Caco-2 (cell line): Measurements from ENCODE around the gene LRRC73. TPM values are rescaled to one million over a fixed set of nuclear protein-coding genes. Genes with fewer than 3 reads are reported as not detected.

Experiments used
- BruUV-seq: library from RNA; stranded (reverse); fragments of 400-500 nt; replicated peaks from 2 replicates; lab custom pipeline; 2021; lab: Mats Ljungman, UMichigan
- CTCF ChIA-PET: fragments of 300-600 bp; sonication (Branson Sonifier 250); formaldehyde crosslinking; loops from one replicate; lab custom pipeline; 2022; ENCODE audit warnings: antibody characterized with exemption; lab: Charles Lee
- POLR2A ChIA-PET: fragments of 300-600 bp; sonication (Branson Sonifier 250); formaldehyde crosslinking; loops from one replicate; lab custom pipeline; 2022; ENCODE audit warnings: antibody characterized with exemption; lab: Charles Lee
- DNase-seq, 2 experiments: peaks; one replicate each; pipeline versions ENCODE4 v3.0.0 to v3.0.0-alpha.2; 2020 to 2022
- H3K27me3 ChIP-seq: replicated peaks from 2 replicates; pipeline ENCODE4 v1.6.0; 2011; ENCODE audit warnings: low read length; ENCODE audit not compliant: control insufficient read depth, insufficient read depth
- H3K36me3 ChIP-seq: 2 replicates; pipeline ENCODE4 v1.5.1; 2011; ENCODE audit warnings: low read length; ENCODE audit not compliant: control insufficient read depth, insufficient read depth
- H3K4me1 ChIP-seq: fragments of 250-450 bp; sonication (Bioruptor Pico); 2 replicates; pipeline ENCODE4 v1.5.1; 2020; ENCODE audit warnings: mild to moderate bottlenecking
- H3K4me3 ChIP-seq: 2 replicates; pipeline ENCODE4 v1.5.1; 2011; ENCODE audit warnings: low read depth, mild to moderate bottlenecking, control low read depth, low read length
- H3K9me3 ChIP-seq: fragments of 250-450 bp; sonication (Bioruptor Pico); 2 replicates; pipeline ENCODE4 v1.5.1; 2020; ENCODE audit warnings: mild to moderate bottlenecking, moderate library complexity
- H3K27ac Mint-ChIP-seq: one replicate; pipeline ENCODE4 v1.8.0; 2022; ENCODE audit warnings: mixed read lengths; ENCODE audit not compliant: unreplicated experiment
- H3K27me3 Mint-ChIP-seq: one replicate; pipeline ENCODE4 v1.8.0; 2022; ENCODE audit warnings: mixed read lengths; ENCODE audit not compliant: insufficient read depth, unreplicated experiment
- H3K36me3 Mint-ChIP-seq: one replicate; pipeline ENCODE4 v1.8.0; 2022; ENCODE audit warnings: mild to moderate bottlenecking, mixed read lengths; ENCODE audit not compliant: insufficient read depth, unreplicated experiment
- H3K4me1 Mint-ChIP-seq: one replicate; pipeline ENCODE4 v1.8.0; 2022; ENCODE audit warnings: low read depth, mixed read lengths; ENCODE audit not compliant: unreplicated experiment
- H3K4me3 Mint-ChIP-seq: one replicate; pipeline ENCODE4 v1.8.0; 2022; ENCODE audit warnings: mild to moderate bottlenecking, moderate library complexity, mixed read lengths; ENCODE audit not compliant: unreplicated experiment
- H3K9me3 Mint-ChIP-seq: one replicate; pipeline ENCODE4 v1.8.0; 2022; ENCODE audit warnings: mixed read lengths; ENCODE audit not compliant: unreplicated experiment
- intact Hi-C: fragments of 100-400 bp; cut with micrococcal nuclease; formaldehyde crosslinking; loops from one replicate; pipeline ENCODE4 v1.10.0; 2022; ENCODE audit not compliant: unreplicated experiment
- total RNA-seq: library from RNA; stranded (reverse); gene quantifications from 2 replicates; pipeline ENCODE4 v1.2.3, GENCODE V29; 2022
- TF ChIP-seq, protein P1 (sequence below), 2 experiments: fragments of 200-600 bp in 1 of 2; IDR thresholded peaks; 1 replicate in 1 of 2; 2 replicates in 1 of 2; pipeline versions ENCODE4 v1.5.1 to v1.8.0; 2011 to 2022; ENCODE audit warnings: antibody characterized with exemption in 1 of 2, control low read depth in 1 of 2, inconsistent platforms in 1 of 2, low read depth in 1 of 2, low read length in 1 of 2, mild to moderate bottlenecking in 1 of 2, moderate library complexity in 1 of 2; ENCODE audit not compliant: insufficient read depth in 1 of 2, severe bottlenecking in 1 of 2, unreplicated experiment in 1 of 2

The LRRC73 gene
- total RNA-seq, 1 experiment from 2014 or later, result 0.14 TPM

GRCh38 chr6:43505718-43506117 lies 4.4 kb downstream of the LRRC73 start:
- POLR2A ChIA-PET, result no interaction called here
- Mint-ChIP-seq H3K27ac (no peak overlapping the region), H3K9me3 (no peaks in the 10 kb centered on the region), H3K4me3 (no peak overlapping the region), H3K4me1 (peaks cover 7% of the 10 kb centered on the region), H3K36me3 (peaks cover 27% of the 10 kb centered on the region), H3K27me3 (peaks cover 6% of the 10 kb centered on the region)
- intact Hi-C loops, result loop anchor here (1.0 to 10.0 kb wide), 3 partner anchors 51 to 601 kb away; no protein-coding TSS in a partner anchor
- peaks cover 10% of the 10 kb centered on the region; the same call in 1 of the 2 replicates for H3K4me1 ChIP-seq
- H3K4me3 ChIP-seq, result no peak overlapping the region
- BruUV-seq, result no TSS peak
- no peaks in the 10 kb centered on the region for H3K27me3 ChIP-seq
- CTCF ChIA-PET, result interaction anchor here (0.6 to 2.9 kb wide), 9 partner anchors 11 to 276 kb away, joined by 3 to 20 read pairs (median 8); partner anchors contain the start of genes DNPH1, POLR1C, TJAP1 and YIPF3
- DNase-seq, result peak in 1 of 2 experiments; percentile 23
- TF ChIP-seq, protein P1, sequence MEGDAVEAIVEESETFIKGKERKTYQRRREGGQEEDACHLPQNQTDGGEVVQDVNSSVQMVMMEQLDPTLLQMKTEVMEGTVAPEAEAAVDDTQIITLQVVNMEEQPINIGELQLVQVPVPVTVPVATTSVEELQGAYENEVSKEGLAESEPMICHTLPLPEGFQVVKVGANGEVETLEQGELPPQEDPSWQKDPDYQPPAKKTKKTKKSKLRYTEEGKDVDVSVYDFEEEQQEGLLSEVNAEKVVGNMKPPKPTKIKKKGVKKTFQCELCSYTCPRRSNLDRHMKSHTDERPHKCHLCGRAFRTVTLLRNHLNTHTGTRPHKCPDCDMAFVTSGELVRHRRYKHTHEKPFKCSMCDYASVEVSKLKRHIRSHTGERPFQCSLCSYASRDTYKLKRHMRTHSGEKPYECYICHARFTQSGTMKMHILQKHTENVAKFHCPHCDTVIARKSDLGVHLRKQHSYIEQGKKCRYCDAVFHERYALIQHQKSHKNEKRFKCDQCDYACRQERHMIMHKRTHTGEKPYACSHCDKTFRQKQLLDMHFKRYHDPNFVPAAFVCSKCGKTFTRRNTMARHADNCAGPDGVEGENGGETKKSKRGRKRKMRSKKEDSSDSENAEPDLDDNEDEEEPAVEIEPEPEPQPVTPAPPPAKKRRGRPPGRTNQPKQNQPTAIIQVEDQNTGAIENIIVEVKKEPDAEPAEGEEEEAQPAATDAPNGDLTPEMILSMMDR (IDR thresholded peaks at IDR 0.05; ENCODE audit: insufficient read depth in 1 of 2, low read depth in 1 of 2, low read length in 1 of 2, severe bottlenecking in 1 of 2, unreplicated experiment in 1 of 2), result peak; percentile 11 to 18
- no peaks in the 10 kb centered on the region; the same call in 1 of the 2 replicates for H3K36me3 ChIP-seq
- no peaks in the 10 kb centered on the region for H3K9me3 ChIP-seq

GRCh38 chr6:43504756-43505593 lies 5.2 kb downstream of the LRRC73 start:
- Mint-ChIP-seq H3K36me3 (peaks cover 19% of the 10 kb centered on the region), H3K4me3 (no peak overlapping the region), H3K4me1 (peaks cover 7% of the 10 kb centered on the region), H3K27me3 (peaks cover 6% of the 10 kb centered on the region), H3K27ac (no peak overlapping the region), H3K9me3 (no peaks in the 10 kb centered on the region)
- POLR2A ChIA-PET, result no interaction called here
- Histone ChIP-seq H3K4me1 (peaks cover 5% of the 10 kb centered on the region; the same call in 1 of the 2 replicates), H3K27me3 (no peaks in the 10 kb centered on the region), H3K36me3 (no peaks in the 10 kb centered on the region; the same call in 1 of the 2 replicates), H3K4me3 (no peak overlapping the region), H3K9me3 (no peaks in the 10 kb centered on the region)
- BruUV-seq, result no TSS peak
- intact Hi-C loops, result loop anchor here (10.0 kb wide), 1 partner anchor 600 kb away; no protein-coding TSS in a partner anchor
- no peak for DNase-seq
- TF ChIP-seq, protein P1 (IDR thresholded peaks at IDR 0.05; ENCODE audit: insufficient read depth in 1 of 2, low read depth in 1 of 2, low read length in 1 of 2, severe bottlenecking in 1 of 2, unreplicated experiment in 1 of 2), result no peak
- CTCF ChIA-PET, result interaction anchor here (0.6 to 2.9 kb wide), 6 partner anchors 28 to 242 kb away, joined by 3 to 20 read pairs (median 10); partner anchors contain the start of genes TJAP1 and ZNF318

- no peak overlapping the region for H3K4me3 ChIP-seq
- CTCF ChIA-PET, result interaction anchor here (0.5 kb wide), 1 partner anchor 113 kb away, joined by 3 read pairs; no protein-coding TSS in a partner anchor
- H3K36me3 Mint-ChIP-seq, result peaks cover 17% of the 10 kb centered on the region
Observed at GRCh38 chr6:43503443-43503842, 6.7 kb downstream of the LRRC73 start.

More at GRCh38 chr6:43503443-43503842, 6.7 kb downstream of the LRRC73 start:
- Mint-ChIP-seq H3K27ac (no peak overlapping the region), H3K9me3 (no peaks in the 10 kb centered on the region), H3K4me1 (no peaks in the 10 kb centered on the region), H3K27me3 (no peaks in the 10 kb centered on the region), H3K4me3 (no peak overlapping the region)
- Histone ChIP-seq H3K4me1 (no peaks in the 10 kb centered on the region), H3K27me3 (no peaks in the 10 kb centered on the region), H3K9me3 (no peaks in the 10 kb centered on the region), H3K36me3 (peaks cover 3% of the 10 kb centered on the region; the same call in 1 of the 2 replicates)
- no peak for DNase-seq
- POLR2A ChIA-PET, result no interaction called here
- TF ChIP-seq, protein P1 (IDR thresholded peaks at IDR 0.05; ENCODE audit: insufficient read depth in 1 of 2, low read depth in 1 of 2, low read length in 1 of 2, severe bottlenecking in 1 of 2, unreplicated experiment in 1 of 2), result no peak
- no TSS peak for BruUV-seq
- intact Hi-C loops, result loop anchor here (10.0 kb wide), 1 partner anchor 599 kb away; no protein-coding TSS in a partner anchor
